Hepatocyte (in vitro differentiated cells): ENCODE measurements around the gene ATP6V1F.

Source experiments
- EZH2 ChIP-seq: fragments of 200-600 bp; sonication (generic); IDR thresholded peaks from 2 replicates; pipeline ENCODE4 v1.6.1; 2016; ENCODE audit warnings: antibody characterized with exemption, mild to moderate bottlenecking, borderline replicate concordance
- EZH2phosphoT487 ChIP-seq: fragments of 200-600 bp; sonication (generic); IDR thresholded peaks from one replicate; pipeline ENCODE4 v1.6.1; 2018; ENCODE audit warnings: antibody characterized with exemption, mild to moderate bottlenecking, low read depth, moderate library complexity; ENCODE audit not compliant: unreplicated experiment, severe bottlenecking
- TF ChIP-seq, protein P1 (sequence below): fragments of 200-600 bp; sonication (generic); IDR thresholded peaks from 2 replicates; pipeline ENCODE4 v1.5.1; 2016; ENCODE audit warnings: antibody characterized with exemption, mild to moderate bottlenecking; ENCODE audit not compliant: poor library complexity

- TF ChIP-seq, protein P1, sequence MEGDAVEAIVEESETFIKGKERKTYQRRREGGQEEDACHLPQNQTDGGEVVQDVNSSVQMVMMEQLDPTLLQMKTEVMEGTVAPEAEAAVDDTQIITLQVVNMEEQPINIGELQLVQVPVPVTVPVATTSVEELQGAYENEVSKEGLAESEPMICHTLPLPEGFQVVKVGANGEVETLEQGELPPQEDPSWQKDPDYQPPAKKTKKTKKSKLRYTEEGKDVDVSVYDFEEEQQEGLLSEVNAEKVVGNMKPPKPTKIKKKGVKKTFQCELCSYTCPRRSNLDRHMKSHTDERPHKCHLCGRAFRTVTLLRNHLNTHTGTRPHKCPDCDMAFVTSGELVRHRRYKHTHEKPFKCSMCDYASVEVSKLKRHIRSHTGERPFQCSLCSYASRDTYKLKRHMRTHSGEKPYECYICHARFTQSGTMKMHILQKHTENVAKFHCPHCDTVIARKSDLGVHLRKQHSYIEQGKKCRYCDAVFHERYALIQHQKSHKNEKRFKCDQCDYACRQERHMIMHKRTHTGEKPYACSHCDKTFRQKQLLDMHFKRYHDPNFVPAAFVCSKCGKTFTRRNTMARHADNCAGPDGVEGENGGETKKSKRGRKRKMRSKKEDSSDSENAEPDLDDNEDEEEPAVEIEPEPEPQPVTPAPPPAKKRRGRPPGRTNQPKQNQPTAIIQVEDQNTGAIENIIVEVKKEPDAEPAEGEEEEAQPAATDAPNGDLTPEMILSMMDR: no peak
- TF ChIP-seq EZH2phosphoT487: no peak
- TF ChIP-seq EZH2: no peak
Measured at GRCh38 chr7:128838109-128838779, 24.4 kb upstream of the ATP6V1F start.
